GM21786 (cell line): Measurements from ENCODE around the gene FARSA.
A peak's percentile ranks its signal among the peaks of the same experiment; 100 is the strongest.
"Not testable (repeated sequence)": the region's sequence is repeated elsewhere in the genome, so short reads cannot be mapped to it uniquely, and the experiment has no call there.

Source experiments
- ATAC-seq: cut with Tn5 transposase; IDR thresholded peaks from one replicate; pipeline ENCODE4 v1.9.1; 2021; ENCODE audit not compliant: unreplicated experiment

FARSA gene

DNA sequence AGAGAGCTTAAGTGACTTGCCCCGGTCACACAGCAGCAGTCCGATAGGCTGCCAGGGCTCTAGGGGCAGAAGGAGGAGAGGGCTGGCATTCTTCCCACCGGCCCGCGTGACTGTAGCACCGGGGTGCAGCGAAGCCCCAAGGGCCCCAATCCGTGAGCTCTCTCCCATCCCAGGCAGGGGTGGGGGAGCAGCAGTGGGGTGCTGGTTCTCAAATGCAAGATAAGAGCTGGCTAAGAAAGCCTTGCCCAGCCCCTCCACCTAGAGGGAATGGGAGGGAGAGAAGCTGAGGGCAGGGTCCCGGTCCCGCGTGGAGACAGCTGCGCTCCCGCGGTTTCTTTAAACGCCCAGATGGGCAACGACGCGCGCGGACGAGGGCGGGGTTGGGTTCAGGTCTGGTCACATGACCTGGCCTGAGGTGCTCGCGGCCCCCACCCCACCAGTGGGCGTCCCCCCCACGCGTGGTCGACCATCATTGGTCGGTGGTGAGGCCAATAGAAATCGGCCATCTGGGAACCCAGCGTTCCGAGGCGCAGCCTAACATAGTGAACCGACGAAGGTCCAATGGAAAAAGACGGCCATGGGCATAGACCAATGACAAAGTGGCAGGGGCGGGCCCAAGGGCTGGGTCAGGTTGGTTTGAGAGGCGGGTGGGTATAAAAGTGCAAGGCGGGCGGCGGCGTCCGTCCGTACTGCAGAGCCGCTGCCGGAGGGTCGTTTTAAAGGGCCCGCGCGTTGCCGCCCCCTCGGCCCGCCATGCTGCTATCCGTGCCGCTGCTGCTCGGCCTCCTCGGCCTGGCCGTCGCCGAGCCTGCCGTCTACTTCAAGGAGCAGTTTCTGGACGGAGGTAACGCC is 4.6 kb upstream of the FARSA start, which contains the start of gene CALR:
Gene CALR, plus strand, starts transcription at position 683 of the 852 bp plus-strand sequence. Its CDS starts 71 bp downstream, at position 754.
- ATAC-seq, result peak; percentile 84

DNA sequence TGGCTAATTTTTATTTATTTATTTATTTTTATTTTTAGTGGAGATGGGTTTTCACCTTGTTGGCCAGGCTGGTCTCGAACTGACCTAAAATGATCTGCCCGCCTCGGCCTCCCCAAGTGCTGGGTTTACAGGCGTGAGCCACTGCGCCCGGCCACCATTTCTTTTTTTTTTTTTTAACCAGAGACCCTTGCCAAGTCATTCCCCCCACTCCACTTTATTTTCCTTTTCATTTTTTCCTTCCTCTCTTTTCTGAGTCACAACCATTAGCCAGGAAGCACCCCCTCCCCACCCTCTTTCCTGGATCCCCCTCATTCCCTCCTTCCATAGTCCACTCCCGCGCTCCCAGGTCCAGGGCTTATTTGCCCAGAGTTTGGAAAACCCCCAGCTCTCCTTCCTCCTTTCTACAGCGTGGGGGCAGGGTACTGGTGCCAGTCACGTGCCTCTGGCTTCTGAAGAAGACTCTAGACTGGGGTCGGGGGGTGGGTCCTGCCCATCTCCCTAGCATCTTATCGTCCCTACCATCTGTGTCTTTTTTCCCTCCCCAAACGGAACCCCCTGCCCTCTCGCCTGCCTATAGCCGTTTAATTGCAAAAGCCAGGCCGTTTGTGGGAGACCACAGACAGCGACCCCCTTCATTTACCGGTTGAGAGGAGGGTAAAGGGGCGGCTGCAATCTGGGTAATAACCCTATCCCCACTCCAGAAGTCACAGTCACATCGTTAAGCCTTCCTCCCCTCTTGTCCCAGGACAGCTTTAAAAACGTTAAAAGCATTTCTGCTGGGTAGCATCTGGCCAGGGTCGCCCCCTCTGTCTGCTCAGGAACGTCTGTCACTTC is 3.8 kb upstream of the FARSA start:
- ATAC-seq, result no peak

DNA sequence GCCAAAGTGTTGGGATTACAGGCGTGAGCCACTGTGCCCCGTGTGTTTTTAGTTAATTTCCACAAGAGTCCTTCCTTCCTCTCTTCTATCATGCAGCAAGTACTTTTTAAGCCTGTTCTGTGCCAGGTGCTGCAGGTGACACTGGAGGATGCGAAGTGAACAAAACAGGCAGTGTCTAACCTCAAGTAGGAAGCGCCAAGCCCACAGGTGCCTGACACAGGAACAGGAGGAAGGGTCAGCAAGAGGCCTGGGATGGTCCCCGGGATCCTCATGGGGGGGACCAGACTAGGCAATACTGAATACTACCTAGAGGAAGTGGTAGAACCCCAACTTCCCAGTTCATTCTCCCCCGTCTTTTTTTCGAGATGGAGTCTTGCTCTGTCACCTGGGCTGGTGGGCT is 3.1 kb upstream of the FARSA start:
- ATAC-seq, result no peak

DNA sequence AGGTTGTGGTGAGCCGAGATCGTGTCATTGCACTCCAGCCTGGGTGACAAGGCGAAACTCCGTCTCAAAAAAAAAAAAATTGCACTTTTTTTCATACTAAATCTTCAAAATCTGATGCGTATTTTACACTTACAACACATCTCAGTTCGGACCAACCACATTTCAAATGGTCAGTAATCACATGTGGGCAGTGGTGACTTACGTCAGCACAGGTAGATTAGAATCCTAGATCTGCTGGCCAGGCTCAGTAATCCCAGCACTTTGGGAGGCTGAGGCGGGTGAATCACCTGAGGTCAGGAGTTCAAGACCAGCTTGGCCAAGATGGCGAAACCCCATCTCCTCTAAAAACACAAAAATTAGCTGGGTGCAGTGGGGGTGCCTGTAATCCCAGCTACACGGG is 1.6 kb upstream of the FARSA start:
- ATAC-seq, result no peak

DNA sequence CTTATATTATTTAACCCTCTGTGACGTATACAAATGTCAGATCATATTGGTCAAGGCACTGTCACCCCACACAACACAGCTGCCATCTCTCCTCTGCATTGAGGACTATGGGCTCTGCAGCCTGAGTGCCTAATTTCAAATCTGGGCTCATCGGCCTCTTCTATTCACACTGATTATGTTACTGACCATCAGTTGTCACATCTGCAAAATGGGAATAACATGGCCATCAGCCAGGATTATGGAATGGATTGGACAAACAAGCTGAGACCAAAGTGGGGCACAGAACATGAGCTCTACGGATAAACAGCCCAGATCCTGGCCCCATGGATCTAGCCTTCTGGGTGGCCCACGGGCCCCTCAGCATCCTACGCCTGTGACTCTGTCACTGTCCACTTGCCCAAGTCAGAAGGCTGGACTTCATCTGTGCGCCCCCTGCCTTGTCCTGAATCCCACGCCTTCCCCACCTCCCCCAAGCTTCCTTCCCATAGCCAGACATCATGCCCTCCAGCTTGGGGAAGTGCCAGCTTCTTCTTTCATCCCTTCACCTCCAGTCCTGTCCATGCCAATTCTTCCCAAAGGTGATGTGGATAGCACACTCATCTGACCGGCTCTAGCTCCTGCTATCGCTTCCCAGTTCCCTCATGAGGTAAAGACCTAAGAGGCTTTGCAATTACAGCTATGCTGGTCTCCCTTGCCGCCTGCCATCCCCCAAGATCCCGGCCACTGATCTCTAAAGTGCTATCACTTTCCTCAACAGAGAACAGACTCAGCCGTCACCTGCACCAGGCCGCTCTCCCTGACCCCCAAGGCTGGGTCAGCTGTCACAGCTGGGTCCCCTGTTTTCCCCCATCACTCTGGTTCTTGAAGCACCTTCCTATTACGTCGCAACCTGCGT is 872 bp downstream of the FARSA start:
- no peak for ATAC-seq

DNA sequence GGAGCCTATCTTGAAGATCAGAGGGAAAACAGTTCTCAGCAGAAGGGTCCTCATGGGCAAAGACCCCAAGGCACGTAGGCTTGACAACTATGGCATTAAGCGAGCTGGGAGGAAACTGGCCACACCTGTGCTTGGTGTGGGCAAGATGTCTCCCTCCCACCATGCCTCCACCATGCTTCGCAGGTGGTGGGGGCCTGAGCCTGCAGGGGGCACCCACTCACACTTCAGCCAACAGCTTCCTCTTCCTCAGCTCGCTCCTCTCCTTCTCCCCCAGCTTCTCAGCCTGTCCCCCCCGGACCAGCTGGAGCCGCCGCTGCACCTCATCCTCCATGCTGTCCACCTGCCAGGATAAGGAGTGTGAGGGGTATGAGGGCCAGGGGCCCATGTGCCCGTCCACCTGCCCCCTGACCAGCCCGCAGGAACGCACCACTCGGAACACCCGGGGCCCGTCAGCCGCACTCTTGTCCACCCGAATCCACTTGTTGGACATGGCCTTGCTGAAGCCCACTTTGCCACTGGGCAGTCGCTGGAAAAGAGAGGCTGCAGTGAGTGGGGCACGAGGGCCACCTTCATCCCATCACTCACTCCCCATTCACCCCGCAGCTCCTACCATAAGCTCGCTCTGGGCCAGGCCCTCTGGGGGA is 3.4 kb downstream of the FARSA start:
- ATAC-seq, result no peak

DNA sequence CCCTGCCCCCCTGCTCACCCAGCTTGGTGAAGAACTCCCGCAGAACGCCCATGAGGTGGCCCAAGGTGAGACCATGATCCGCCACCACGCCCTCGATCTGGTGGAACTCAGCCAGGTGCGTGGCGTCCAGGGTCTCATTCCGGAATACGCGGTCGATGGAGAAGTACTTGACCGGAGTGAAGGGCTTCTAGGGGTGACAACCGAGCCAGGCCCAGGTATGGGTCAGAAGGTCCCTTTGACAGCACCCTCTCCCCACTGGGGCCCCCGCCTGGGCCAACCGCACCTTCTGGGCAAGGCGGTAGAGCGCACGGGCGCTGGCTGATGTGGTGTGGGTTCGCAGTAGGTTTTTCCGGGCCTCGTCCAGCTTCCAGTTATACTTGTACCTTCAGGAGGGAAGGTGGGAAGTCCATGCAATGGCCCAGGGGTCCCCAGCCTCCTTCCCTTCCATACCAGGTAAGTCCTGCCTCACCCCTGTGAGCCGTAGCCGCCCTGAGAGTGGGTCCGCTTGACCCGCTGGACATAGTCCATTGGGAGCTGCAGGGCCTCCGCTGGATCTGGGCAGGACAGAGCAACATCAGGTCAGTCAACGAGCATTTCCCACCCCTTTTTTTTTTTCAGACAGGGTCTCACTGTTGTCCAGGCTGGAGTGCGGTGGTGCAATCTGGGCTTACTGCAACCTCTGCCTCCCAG is 8.7 kb downstream of the FARSA start:
- ATAC-seq, result no peak

DNA sequence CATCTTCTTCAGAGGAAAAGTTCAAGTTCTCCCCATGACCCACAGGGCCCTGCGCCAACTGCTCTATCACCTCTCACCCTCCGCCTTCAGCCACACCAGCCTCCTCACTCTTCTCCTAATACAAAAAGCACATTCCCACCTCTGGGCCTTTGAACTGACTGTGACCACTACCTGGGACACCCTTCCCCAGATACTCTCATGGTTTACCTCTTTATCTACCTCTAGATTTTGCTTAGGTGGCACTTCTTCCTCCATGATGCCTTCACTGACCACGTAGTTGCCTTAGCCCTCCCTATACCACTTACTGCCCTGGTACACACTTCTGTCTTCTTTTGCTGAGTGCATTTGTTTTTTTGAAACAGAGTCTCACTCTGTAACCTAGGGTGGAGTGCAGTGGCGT is 10.6 kb downstream of the FARSA start:
- ATAC-seq, result no peak

DNA sequence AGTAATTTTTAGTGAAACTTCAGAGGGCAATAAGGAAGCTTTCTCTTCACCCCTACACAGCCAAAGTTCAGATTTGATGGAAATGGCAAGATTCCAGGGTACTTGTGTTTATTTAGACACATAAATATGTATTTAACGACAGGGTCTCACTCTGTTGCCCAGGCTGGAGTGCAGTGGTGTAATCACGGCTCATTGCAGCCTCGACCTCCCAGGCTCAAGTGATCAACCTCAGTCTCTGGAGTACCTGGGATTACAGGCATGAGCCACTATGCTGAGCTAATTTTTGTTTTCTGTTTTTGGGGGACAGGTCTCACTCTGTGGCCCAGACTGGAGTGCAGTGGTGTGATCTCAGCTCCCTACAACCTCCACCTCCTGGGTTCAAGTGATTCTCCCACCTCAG is 12.5 kb downstream of the FARSA start:
- ATAC-seq, result no peak

DNA sequence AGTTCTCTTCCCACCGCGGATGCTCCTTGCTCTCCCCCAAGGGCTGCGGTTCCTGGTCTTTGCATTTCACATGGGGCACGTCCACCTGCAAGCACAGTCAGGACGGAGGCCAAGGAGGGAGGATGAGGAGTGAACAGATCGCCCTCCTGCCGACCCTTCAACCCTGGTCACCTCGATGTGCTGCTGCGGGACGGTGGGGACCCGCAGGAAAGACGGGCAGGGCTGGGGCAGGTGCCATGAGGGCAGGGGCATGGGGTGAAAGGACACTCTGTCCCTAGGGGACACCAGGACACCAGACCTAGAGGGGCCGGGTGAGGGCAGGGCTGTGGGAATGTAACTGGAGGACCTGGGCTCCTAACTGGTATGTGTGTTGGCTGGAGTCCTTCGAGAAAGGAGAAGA is 15.3 kb downstream of the FARSA start:
- ATAC-seq, result no peak

DNA sequence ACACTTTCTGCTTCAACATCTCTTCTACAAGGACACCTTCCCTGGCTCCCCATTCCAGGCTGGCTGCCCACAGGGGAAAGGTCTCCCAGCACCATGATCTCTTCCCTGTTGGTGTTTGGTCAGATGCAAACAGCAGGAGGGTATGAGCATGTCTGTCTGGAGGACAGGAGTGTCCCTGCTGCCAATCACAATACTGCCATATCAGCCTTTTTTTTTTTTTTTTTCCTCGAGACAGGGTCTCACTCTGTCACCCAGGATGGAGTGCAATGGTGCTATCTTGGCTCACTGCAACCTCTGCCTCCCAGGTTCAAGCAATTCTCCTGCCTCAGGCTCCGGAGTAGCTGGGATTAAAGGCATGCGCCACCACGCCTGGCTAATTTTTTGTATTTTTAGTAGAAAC is 17.7 kb downstream of the FARSA start:
- ATAC-seq, result not testable (repeated sequence)

DNA sequence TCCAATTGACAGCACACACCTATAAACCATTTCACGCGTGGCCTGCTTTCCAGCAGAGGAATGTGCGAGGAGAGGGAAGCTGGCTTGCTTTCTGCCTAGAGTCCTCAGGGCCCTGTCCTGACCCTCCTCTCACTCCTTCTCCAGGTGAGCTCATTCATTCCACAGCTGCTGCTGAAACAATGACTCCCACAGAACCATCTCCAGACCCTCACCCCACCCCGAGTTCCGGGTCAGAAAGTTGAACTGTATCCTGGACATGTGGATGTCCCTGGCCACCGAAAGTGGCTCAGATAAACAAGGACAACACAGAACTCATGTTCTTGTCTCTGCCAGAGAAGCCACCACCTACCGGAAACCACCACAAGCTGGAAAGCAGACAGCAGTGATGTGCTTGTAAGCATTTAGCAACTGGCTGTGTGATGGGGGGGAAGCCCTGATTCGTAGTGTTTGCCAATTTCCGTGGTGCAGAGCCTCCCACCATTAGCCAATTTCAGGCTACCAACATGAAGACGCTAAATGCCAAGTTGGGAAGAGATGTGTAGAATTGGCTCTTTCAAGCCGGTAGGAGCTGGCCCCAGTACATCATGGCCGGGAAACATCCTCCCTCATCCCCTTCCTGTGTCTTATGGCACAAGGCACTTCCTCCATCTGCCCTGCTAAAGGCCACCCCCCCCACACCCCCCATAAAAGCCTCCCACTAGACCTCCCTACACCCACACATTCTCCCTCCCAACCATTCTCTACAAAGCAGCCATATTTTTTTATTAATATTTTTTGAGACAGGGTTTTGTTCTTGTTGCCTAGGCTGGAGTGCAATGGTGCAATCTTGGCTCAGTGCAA is 19.4 kb downstream of the FARSA start:
- ATAC-seq, result no peak

DNA sequence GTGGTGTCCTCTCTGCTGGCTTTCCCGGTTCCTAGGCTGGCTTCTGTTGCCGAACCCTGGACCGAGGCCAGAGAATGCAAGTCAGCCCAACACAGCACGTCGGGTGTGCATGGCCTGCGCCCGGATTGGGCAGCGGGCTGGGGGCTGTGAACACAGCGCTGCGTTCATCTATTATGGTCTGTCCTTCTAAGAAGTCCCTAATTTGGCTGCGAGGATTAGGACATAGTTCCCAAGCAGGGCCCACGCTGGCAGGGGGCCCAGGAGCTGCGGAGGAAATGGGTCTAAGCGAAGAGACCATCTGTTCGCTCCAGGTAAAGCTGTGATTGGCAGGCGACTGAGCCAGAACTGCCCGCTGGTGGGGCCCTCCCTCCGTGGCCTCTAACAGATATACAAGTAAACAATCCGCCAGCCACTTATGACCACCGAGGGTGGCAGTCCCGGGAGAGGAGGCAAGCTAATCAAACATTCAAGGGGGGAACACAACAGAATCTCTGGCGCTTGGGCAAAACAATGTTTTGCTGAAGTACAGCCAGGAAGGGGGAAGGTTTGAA is 20.4 kb downstream of the FARSA start:
- ATAC-seq, result no peak

DNA sequence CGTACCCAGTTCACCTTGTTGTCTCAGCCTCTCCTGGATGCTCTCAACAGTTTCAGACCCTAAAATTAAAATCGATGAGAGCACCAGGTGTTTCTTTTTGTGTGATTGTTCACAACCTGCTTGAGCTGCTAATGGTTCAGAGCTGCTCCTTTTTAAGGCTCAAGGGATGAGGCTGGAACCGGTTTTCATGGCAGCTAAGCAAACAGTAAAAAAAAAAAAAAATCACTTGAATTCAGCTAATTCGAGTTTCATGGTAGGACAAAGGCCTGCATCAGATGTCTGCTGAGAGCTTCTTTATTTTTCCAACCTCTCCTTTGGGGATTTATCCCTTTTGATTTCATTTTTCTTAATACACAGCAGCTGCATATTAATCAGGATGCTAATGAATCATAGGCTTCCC is 20.9 kb downstream of the FARSA start:
- ATAC-seq, result no peak

DNA sequence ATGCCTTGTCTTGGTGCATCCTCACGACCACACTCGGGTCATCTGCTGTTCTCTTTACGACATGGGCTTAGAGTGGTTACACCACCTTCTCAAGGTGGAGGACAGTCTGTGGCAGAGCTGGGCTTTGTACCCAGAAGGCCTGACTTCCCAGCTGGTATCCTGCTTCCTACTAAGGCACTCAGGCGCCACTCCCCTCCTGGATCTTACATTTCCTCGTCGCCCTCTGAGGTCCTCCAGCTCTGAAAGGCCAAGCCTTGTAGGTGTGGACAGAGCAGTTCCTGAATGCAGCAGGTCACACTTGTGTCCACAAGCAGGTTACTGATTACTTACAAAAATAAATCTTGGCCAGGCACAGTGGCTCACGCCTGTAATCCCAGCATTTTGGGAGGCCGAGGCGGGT is 26.3 kb downstream of the FARSA start:
- ATAC-seq, result no peak

DNA sequence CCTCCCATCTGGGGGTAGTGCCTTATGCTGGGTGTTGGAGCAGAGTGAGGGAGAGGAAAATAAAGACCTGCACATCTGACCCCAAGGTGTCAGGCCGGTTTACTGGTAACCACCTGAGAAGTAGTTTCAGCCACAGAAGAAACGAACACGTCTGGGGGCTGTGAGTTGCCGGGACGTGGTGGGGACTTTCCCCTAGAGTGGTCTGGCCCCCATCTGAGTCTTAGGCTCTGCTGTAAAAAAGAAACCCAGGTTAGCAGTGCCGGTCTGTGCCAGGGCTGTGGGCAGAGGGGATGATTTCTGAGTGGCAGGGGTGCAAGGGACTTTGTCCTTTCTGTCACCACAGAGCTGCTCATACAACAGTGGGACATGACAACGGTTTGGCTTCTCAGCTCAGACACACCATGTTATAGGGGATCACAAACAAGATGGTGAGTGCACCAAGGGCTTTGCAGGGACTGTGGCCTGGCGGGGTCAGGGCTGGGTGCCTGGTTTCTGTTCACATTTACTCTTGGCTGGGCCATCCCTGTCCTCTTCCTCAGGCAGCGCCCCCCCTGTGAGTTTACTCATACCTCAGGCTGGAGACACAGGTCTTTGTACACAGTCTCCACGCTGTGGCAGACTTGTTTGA is 33.5 kb downstream of the FARSA start:
- peak; percentile 84 for ATAC-seq

DNA sequence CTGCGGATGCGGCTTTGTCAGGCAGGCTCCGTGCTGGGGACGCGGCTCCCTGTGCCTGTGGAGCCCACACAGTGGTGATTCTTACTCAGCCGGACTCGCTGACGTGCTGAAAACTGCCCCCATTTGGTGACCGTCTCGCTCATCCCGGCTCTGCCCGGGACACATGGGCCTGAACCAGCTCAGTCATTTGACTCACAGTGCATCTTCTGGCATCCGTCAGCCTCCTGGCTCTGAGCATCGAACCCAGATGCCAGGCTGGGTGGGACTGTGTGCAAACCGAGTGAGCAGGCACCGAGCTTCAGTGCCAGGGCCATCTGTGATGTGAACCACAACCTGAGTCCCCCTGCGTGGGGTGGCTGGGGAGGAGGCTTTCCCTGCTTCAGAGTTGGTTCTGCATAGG is 37.1 kb downstream of the FARSA start:
- no peak for ATAC-seq

DNA sequence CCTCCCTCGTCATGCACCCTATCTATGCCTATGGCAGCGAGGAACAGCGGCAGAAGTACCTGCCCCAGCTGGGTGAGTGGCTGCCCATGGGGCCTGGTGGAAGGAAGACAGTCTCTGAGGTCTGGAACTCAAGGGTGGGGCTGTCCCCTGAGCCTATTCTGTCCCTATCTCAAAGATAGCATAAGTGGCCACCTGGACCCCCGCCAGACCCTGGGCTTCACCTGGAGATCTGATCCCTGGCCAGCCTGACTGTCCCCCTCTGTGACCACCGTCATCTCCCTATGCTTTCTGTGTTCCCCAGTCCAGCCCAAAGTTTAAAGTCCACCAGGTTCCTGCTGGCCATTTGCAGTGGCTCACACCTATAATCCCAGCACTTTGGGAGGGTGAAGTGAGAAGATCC is 39.9 kb downstream of the FARSA start:
- no peak for ATAC-seq
